Smooth muscle cell (in vitro differentiated cells): ENCODE data around the gene ERO1B. TPM values are rescaled to one million over a fixed set of nuclear protein-coding genes. Genes with fewer than 3 reads are reported as not detected.

Experiments used
- DNase-seq: peaks from one replicate; lab custom pipeline; 2025; ENCODE audit not compliant: unreplicated experiment; lab: John Stamatoyannopoulos, UW
- H2AFZ ChIP-seq: fragments of 200-600 bp; sonication (generic); 2 replicates; pipeline ENCODE4 v1.6.0; 2016; ENCODE audit warnings: antibody characterized with exemption, low read depth, mild to moderate bottlenecking
- H3F3A ChIP-seq: fragments of 200-600 bp; sonication (generic); 2 replicates; pipeline ENCODE4 v1.6.0; 2017; ENCODE audit warnings: antibody characterized with exemption, low read depth
- H3K27ac ChIP-seq: fragments of 200-600 bp; sonication (generic); 2 replicates; pipeline ENCODE4 v1.5.1; 2016; ENCODE audit warnings: low read depth, mild to moderate bottlenecking
- H3K27me3 ChIP-seq: fragments of 200-600 bp; sonication (generic); 2 replicates; pipeline ENCODE4 v1.6.1; 2016; ENCODE audit warnings: low read depth, mild to moderate bottlenecking
- H3K36me3 ChIP-seq: fragments of 200-600 bp; sonication (generic); 2 replicates; pipeline ENCODE4 v1.5.1; 2016; ENCODE audit warnings: low read depth
- H3K4me1 ChIP-seq: fragments of 200-600 bp; sonication (generic); 2 replicates; pipeline ENCODE4 v1.5.1; 2016; ENCODE audit warnings: low read depth
- H3K4me2 ChIP-seq: fragments of 200-600 bp; sonication (generic); 2 replicates; pipeline ENCODE4 v1.6.0; 2016; ENCODE audit warnings: mild to moderate bottlenecking
- H3K4me3 ChIP-seq: fragments of 200-600 bp; sonication (generic); 2 replicates; pipeline ENCODE4 v1.5.1; 2016; ENCODE audit warnings: mild to moderate bottlenecking
- H3K79me2 ChIP-seq: fragments of 200-600 bp; sonication (generic); 2 replicates; pipeline ENCODE4 v1.6.0; 2016; ENCODE audit warnings: low read depth, mild to moderate bottlenecking
- H3K9ac ChIP-seq: fragments of 200-600 bp; sonication (generic); 2 replicates; pipeline ENCODE4 v1.6.0; 2016; ENCODE audit warnings: low read depth
- H3K9me3 ChIP-seq: fragments of 200-600 bp; sonication (generic); replicated peaks from 2 replicates; pipeline ENCODE4 v1.5.1; 2016; ENCODE audit warnings: low read depth
- H4K20me1 ChIP-seq: fragments of 200-600 bp; sonication (generic); 2 replicates; pipeline ENCODE4 v1.6.0; 2016; ENCODE audit warnings: low read depth
- CTCF ChIP-seq: fragments of 200-600 bp; sonication (generic); IDR thresholded peaks from 2 replicates; pipeline ENCODE4 v1.5.1; 2017; ENCODE audit warnings: borderline replicate concordance, mild to moderate bottlenecking, antibody characterized with exemption; ENCODE audit not compliant: insufficient read depth, poor library complexity, severe bottlenecking
- WGBS: methylation state at CpG from one replicate; pipeline ENCODE4 v1.1.7; 2016; ENCODE audit warnings: low lambda C conversion rate; 5-methylcytosine and 5-hydroxymethylcytosine counted together
- polyA plus RNA-seq: library from polyadenylated mRNA; unstranded; fragments of >200 nt; fragmentation: Nextera tagmentation; extraction: Ambion mirVana; gene quantifications from 2 replicates; pipeline ENCODE4 v1.2.1, GENCODE V29; 2016
- total RNA-seq: library from RNA; depleted of rRNA; stranded (reverse); fragments of >200 nt; gene quantifications from 2 replicates; pipeline ENCODE4 v1.2.3, GENCODE V29; 2014

Gene ERO1B
- total and polyA plus RNA-seq, 2 experiments from 2014 or later, result 1.3 to 1.9 TPM

GRCh38 chr1:236308827-236309226, 27.1 kb upstream of the ERO1B start:
- no peaks in the 10 kb centered on the region for H3K27me3 ChIP-seq
- H2AFZ ChIP-seq, result no peak overlapping the region
- H3K9me3 ChIP-seq, result no peaks in the 10 kb centered on the region
- no peaks in the 10 kb centered on the region for H3K36me3 ChIP-seq
- H3K79me2 ChIP-seq, result no peaks in the 10 kb centered on the region
- no peak overlapping the region for H3K4me3 ChIP-seq
- H3K4me1 ChIP-seq, result no peaks in the 10 kb centered on the region
- H3K4me2 ChIP-seq, result no peak overlapping the region
- no peak overlapping the region for H3K27ac ChIP-seq
- no peak overlapping the region for H3K9ac ChIP-seq
- H4K20me1 ChIP-seq, result no peaks in the 10 kb centered on the region
- no peak for TF ChIP-seq CTCF
- DNase-seq, result no peak
- WGBS, result 88% methylated on average over 5 of the region's 5 CpGs
- no peaks in the 10 kb centered on the region for H3F3A ChIP-seq

- no peak overlapping the region for H2AFZ ChIP-seq
- no peak overlapping the region for H3K27ac ChIP-seq
- H3K27me3 ChIP-seq, result no peaks in the 10 kb centered on the region
- DNase-seq, result no peak
- H3K36me3 ChIP-seq, result no peaks in the 10 kb centered on the region
- H3F3A ChIP-seq, result no peaks in the 10 kb centered on the region
- no peaks in the 10 kb centered on the region for H3K4me1 ChIP-seq
- no peaks in the 10 kb centered on the region for H4K20me1 ChIP-seq
- no peaks in the 10 kb centered on the region for H3K79me2 ChIP-seq
- H3K9ac ChIP-seq, result no peak overlapping the region
- WGBS, result 62% methylated on average over 6 of the region's 6 CpGs
- no peak overlapping the region for H3K4me3 ChIP-seq
- H3K9me3 ChIP-seq, result no peaks in the 10 kb centered on the region
- no peak for TF ChIP-seq CTCF
- no peak overlapping the region for H3K4me2 ChIP-seq
Measured at GRCh38 chr1:236307435-236307834, 25.7 kb upstream of the ERO1B start.

- no peak for TF ChIP-seq CTCF
- Histone ChIP-seq H3K9ac (no peak overlapping the region), H2AFZ (no peak overlapping the region), H3K27ac (no peak overlapping the region), H3K4me2 (no peak overlapping the region), H4K20me1 (no peaks in the 10 kb centered on the region), H3F3A (no peaks in the 10 kb centered on the region), H3K27me3 (peaks cover 3% of the 10 kb centered on the region), H3K4me3 (no peak overlapping the region), H3K4me1 (no peaks in the 10 kb centered on the region), H3K9me3 (no peaks in the 10 kb centered on the region), H3K36me3 (no peaks in the 10 kb centered on the region), H3K79me2 (no peaks in the 10 kb centered on the region)
- WGBS, result 84% methylated on average over 4 of the region's 4 CpGs
- DNase-seq, result no peak
Measured at GRCh38 chr1:236304682-236305081, 22.9 kb upstream of the ERO1B start.

GRCh38 chr1:236303675-236304074, 21.9 kb upstream of the ERO1B start:
- no peaks in the 10 kb centered on the region for H4K20me1 ChIP-seq
- H3K4me1 ChIP-seq, result no peaks in the 10 kb centered on the region
- H2AFZ ChIP-seq, result no peak overlapping the region
- H3K9me3 ChIP-seq, result no peaks in the 10 kb centered on the region
- H3K27ac ChIP-seq, result no peak overlapping the region
- no peak overlapping the region for H3K9ac ChIP-seq
- no peaks in the 10 kb centered on the region for H3K79me2 ChIP-seq
- 92% methylated on average over 4 of the region's 4 CpGs for WGBS
- H3K27me3 ChIP-seq, result peaks cover 3% of the 10 kb centered on the region
- no peak for DNase-seq
- no peak for TF ChIP-seq CTCF
- H3K4me2 ChIP-seq, result no peak overlapping the region
- H3K4me3 ChIP-seq, result no peak overlapping the region
- H3K36me3 ChIP-seq, result no peaks in the 10 kb centered on the region
- H3F3A ChIP-seq, result no peaks in the 10 kb centered on the region
